Right atrium auricular region (tissue), 2 donors: ENCODE measurements around the gene FRY. TPM values are rescaled to one million over a fixed set of nuclear protein-coding genes. Genes with fewer than 3 reads are reported as not detected.

Source experiments
- DNase-seq: peaks from one replicate; pipeline ENCODE4 v3.0.0-alpha.2; 2019; ENCODE audit warnings: low spot score
- H3K27ac ChIP-seq, 2 donors: fragments of 200-600 bp; sonication (generic); 1 replicate in 1 of 2; 2 replicates in 1 of 2; pipeline ENCODE4 v1.5.1; 2016 to 2019
- H3K27me3 ChIP-seq, 2 donors: fragments of 200-600 bp; sonication (generic); one replicate each; pipeline versions ENCODE4 v1.5.1 to v1.6.0; 2017 to 2019
- H3K36me3 ChIP-seq: fragments of 200-600 bp; sonication (generic); one replicate; pipeline ENCODE4 v1.5.1; 2016
- H3K4me1 ChIP-seq, 2 donors: fragments of 200-600 bp; sonication (generic); one replicate each; pipeline versions ENCODE4 v1.5.1 to v1.6.0; 2017 to 2019
- H3K4me3 ChIP-seq, 2 donors: fragments of 200-600 bp; sonication (generic); 1 replicate in 1 of 2; 2 replicates in 1 of 2; pipeline ENCODE4 v1.5.1; 2017 to 2019; ENCODE audit warnings: mild to moderate bottlenecking in 1 of 2, moderate library complexity in 1 of 2
- H3K9me3 ChIP-seq, 2 donors: fragments of 200-600 bp; sonication (generic); one replicate each; pipeline ENCODE4 v1.5.1; 2019
- CTCF ChIP-seq, 2 donors: fragments of 200-600 bp; sonication (generic); IDR thresholded peaks; one replicate each; pipeline ENCODE4 v1.5.1; 2019; ENCODE audit warnings: antibody characterized with exemption in 2 of 2
- total RNA-seq, 2 donors: library from RNA; depleted of rRNA; stranded (reverse); fragments of >200 nt; gene quantifications; one replicate each; pipeline ENCODE4 v1.1.0, GENCODE V29; 2016

Gene FRY
- total RNA-seq, 2 donors from 2014 or later, result 94.8 to 183 TPM

GRCh38 chr13:32205431-32206096 lies 174.0 kb downstream of the FRY start:
- no peak overlapping the region for H3K4me3 ChIP-seq
- no peaks in the 10 kb centered on the region for H3K9me3 ChIP-seq
- no peak for DNase-seq
- peaks cover 0 to 34% of the 10 kb centered on the region in 2 donors for H3K4me1 ChIP-seq
- H3K27me3 ChIP-seq, result no peaks in the 10 kb centered on the region
- H3K36me3 ChIP-seq, result peaks cover 40% of the 10 kb centered on the region
- no peak for TF ChIP-seq CTCF (IDR thresholded peaks at IDR 0.05)
- H3K27ac ChIP-seq, result peak overlapping the region; percentile 41 to 70

- H3K36me3 ChIP-seq, result peaks cover 40% of the 10 kb centered on the region
- H3K27ac ChIP-seq, result peak overlapping the region; percentile 41 to 70
- no peaks in the 10 kb centered on the region for H3K9me3 ChIP-seq
- H3K27me3 ChIP-seq, result no peaks in the 10 kb centered on the region
- H3K4me1 ChIP-seq, result peaks cover 0 to 41% of the 10 kb centered on the region in 2 donors
- no peak overlapping the region for H3K4me3 ChIP-seq
- no peak for DNase-seq
- TF ChIP-seq CTCF (IDR thresholded peaks at IDR 0.05), result no peak
Observed at GRCh38 chr13:32206097-32206740, 174.6 kb downstream of the FRY start.

- Histone ChIP-seq H3K36me3 (peaks cover 34% of the 10 kb centered on the region), H3K4me3 (no peak overlapping the region), H3K9me3 (no peaks in the 10 kb centered on the region), H3K27ac (peak overlapping the region in 1 of 2 donors; percentile 83), H3K27me3 (no peaks in the 10 kb centered on the region), H3K4me1 (peaks cover 0 to 50% of the 10 kb centered on the region in 2 donors)
- no peak for DNase-seq
- no peak for TF ChIP-seq CTCF (IDR thresholded peaks at IDR 0.05)
Observed at GRCh38 chr13:32208860-32209259, 177.3 kb downstream of the FRY start.

GRCh38 chr13:32209652-32210051 lies 178.1 kb downstream of the FRY start:
- TF ChIP-seq CTCF (IDR thresholded peaks at IDR 0.05), result no peak
- no peaks in the 10 kb centered on the region for H3K9me3 ChIP-seq
- peaks cover 0 to 48% of the 10 kb centered on the region in 2 donors for H3K4me1 ChIP-seq
- H3K36me3 ChIP-seq, result peaks cover 37% of the 10 kb centered on the region
- peak overlapping the region; percentile 63 to 83 for H3K27ac ChIP-seq
- no peak overlapping the region for H3K4me3 ChIP-seq
- H3K27me3 ChIP-seq, result no peaks in the 10 kb centered on the region
- DNase-seq, result no peak

GRCh38 chr13:32210101-32210500 lies 178.5 kb downstream of the FRY start:
- no peak for TF ChIP-seq CTCF (IDR thresholded peaks at IDR 0.05)
- DNase-seq, result no peak
- peaks cover 41% of the 10 kb centered on the region for H3K36me3 ChIP-seq
- no peak overlapping the region for H3K4me3 ChIP-seq
- no peaks in the 10 kb centered on the region for H3K9me3 ChIP-seq
- peaks cover 0 to 44% of the 10 kb centered on the region in 2 donors for H3K4me1 ChIP-seq
- H3K27ac ChIP-seq, result peak overlapping the region; percentile 63 to 83
- H3K27me3 ChIP-seq, result no peaks in the 10 kb centered on the region
